GOT3 (cell line): ENCODE measurements around the gene NPB.
A peak's percentile ranks its signal among the peaks of the same experiment; 100 is the strongest.
"Not testable (repeated sequence)": the region's sequence is repeated elsewhere in the genome, so short reads cannot be mapped to it uniquely, and the experiment has no call there.

ENCODE experiments used
- DNase-seq: peaks from one replicate; lab custom pipeline; 2025; ENCODE audit warnings: mixed read lengths; lab: John Stamatoyannopoulos, UW

The NPB gene

GRCh38 chr17:81911969-81912368, 9.9 kb downstream of the NPB start:
- no peak for DNase-seq

- DNase-seq: no peak
Observed at GRCh38 chr17:81912441-81913309, 10.6 kb downstream of the NPB start.

GRCh38 chr17:81913394-81914102, 11.5 kb downstream of the NPB start:
- DNase-seq: no peak

- no peak for DNase-seq
Observed at GRCh38 chr17:81914103-81914850, 12.2 kb downstream of the NPB start.

GRCh38 chr17:81915331-81915730, 13.3 kb downstream of the NPB start:
- no peak for DNase-seq

GRCh38 chr17:81916234-81917001, 14.4 kb downstream of the NPB start:
- no peak for DNase-seq

- peak; percentile 40 for DNase-seq
Observed at GRCh38 chr17:81917565-81918332, 15.7 kb downstream of the NPB start, which contains the start of gene SIRT7. TSS of gene SIRT7 (minus strand) at chr17:81918176. CDS start at chr17:81918131, 45 bp downstream.

GRCh38 chr17:81918333-81918669, 16.3 kb downstream of the NPB start:
- DNase-seq: not testable (repeated sequence)

- DNase-seq: no peak
Observed at GRCh38 chr17:81918832-81919545, 17.0 kb downstream of the NPB start.

- no peak for DNase-seq
Observed at GRCh38 chr17:81920612-81921536, 18.8 kb downstream of the NPB start.

- no peak for DNase-seq
Observed at GRCh38 chr17:81921537-81921862, 19.5 kb downstream of the NPB start.

GRCh38 chr17:81921996-81922565, 20.0 kb downstream of the NPB start:
- no peak for DNase-seq

- DNase-seq: no peak
Observed at GRCh38 chr17:81922566-81923301, 20.7 kb downstream of the NPB start.

- peak; percentile 30 for DNase-seq
Observed at GRCh38 chr17:81923302-81924260, 21.5 kb downstream of the NPB start.

GRCh38 chr17:81924557-81925532, 22.8 kb downstream of the NPB start:
- no peak for DNase-seq
